AG08395 (cell line): ENCODE measurements around the gene AADAC.
A peak's percentile ranks its signal among the peaks of the same experiment; 100 is the strongest.
"Not testable (repeated sequence)": the region's sequence is repeated elsewhere in the genome, so short reads cannot be mapped to it uniquely, and the experiment has no call there.

Source experiments
- DNase-seq: peaks from one replicate; pipeline ENCODE4 v3.0.0; 2012; ENCODE audit warnings: mixed read lengths, low spot score

AADAC gene

DNA sequence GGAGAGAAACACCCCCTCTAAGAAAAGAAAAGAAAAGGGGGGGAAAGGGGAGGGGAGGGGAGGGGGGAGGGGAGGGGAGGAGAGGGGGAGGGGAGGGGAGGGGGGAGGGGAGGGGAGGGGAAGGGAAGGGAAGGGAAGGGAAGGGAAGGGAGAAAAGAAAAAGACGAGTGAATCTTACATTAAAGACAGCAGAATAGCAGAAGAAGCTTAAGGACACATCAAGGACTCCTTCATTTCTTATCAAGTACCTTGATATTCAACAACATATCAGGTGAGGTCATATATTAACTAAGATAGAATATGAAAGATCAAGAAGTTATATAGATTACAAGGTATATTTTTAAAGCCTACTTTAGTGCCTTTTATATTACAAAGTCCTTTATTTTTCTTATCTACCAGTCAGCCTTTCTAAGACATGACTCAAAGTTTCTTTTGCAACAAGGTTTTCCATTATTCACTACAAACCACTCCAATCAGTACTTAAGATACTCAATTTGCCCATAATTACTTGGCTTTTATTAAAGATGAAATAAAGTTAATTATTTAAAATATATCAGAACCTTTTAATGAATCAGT is 17.7 kb upstream of the AADAC start:
- DNase-seq, result no peak

GRCh38 chr3:151798466-151798865 is 15.4 kb upstream of the AADAC start:
- no peak for DNase-seq

GRCh38 chr3:151800431-151800830 is 13.5 kb upstream of the AADAC start:
- no peak for DNase-seq

DNA sequence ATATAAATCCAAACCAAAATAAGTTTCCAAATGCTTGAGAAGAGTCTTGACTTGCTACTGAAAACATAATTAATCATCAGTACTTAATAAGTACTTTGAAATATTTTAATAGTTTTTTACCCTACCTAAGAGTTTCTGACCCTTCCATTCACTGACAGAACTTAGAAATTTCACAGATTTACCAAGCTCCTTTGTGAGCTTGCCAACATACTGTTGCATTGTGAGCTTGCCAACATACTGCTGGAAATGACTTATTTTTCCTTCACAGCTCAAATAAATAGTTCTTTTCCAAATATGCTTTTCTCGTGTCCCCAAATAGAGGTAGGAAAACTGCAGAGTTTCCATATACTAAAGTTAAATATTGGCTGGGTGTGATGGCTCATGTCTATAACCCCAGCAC is 9.6 kb upstream of the AADAC start:
- DNase-seq, result no peak

GRCh38 chr3:151806838-151807237 is 7.1 kb upstream of the AADAC start:
- DNase-seq, result no peak

DNA sequence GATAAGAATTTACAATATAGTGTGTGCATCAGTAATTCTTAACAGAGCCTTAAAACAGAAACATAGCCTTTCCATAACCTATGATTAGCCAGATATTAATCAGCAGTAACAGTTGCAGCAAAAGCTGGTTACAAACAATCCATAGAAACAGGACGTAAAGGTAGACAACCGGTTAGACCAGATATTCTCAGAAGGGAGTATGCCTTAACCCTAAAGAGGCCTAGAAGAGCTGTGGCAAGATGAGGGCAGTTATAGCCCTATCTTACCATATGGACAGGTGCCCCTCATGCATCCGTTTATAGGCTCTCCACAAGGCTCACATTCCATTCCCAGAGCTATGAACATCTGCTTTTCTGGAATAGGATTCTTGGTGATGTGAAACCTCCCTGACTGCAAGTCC is 5.0 kb upstream of the AADAC start:
- DNase-seq, result not testable (repeated sequence)

- DNase-seq, result no peak
These were observed 2.4 kb upstream of the AADAC start for GRCh38 chr3:151811474-151811873.

DNA sequence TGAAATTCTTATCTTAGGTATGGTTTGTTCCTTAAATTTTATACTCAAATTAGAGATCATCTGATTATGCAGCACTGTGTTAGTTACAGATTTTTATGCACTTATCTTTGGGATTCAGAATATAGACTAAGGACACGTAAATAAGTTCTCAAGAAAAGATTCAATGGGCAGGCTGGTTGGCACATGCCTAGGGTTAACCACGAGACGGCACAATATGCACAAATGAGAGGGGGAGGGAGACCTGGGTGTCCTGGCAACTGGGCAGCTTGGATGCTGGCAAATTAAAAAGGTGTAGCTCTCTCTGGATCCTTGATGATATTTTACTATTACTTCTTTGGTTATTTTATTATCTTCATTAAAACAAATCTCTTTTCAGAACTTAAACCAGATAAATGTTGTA is 672 bp downstream of the AADAC start:
- DNase-seq, result no peak

GRCh38 chr3:151816091-151816604 is 2.2 kb downstream of the AADAC start:
- DNase-seq, result peak; percentile 63

GRCh38 chr3:151817473-151817872 is 3.6 kb downstream of the AADAC start:
- no peak for DNase-seq

DNA sequence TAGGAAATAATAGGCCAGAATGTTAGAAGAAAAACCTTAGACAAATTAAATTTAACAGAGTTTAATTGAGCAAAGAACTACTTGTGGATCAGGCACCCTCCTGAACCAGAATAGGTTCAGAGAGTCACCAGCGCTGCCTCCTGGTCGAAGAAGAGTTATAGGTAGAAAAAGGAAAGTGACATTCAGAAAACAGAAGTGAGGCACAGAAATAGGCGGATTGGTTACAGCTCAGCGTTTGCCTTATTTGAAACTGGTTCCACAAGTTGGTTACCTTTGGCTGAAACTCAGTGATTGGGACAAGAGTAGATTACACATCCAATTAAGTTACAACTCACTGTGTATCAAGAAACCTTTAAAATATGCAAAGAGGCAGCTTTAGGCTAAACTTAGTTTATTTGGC is 4.4 kb downstream of the AADAC start:
- DNase-seq, result no peak

DNA sequence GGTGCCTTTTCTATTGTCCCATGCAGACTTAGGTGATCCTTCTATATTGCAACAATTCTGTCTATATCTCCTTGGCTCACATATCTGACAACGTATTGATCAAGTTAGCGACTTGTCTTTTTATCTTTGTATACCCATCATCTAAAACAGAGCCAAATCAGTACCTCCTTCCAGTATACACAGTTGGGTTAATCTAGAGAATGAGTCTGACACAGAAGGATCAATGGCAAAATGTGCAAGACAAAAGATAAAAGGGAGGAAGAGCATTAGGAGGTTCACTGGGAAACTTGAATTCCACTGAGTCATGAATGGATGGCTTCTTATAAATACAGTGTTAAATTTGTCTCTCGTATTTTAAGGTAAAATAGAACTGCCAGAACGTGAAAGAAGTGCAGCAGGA is 6.0 kb downstream of the AADAC start:
- no peak for DNase-seq

DNA sequence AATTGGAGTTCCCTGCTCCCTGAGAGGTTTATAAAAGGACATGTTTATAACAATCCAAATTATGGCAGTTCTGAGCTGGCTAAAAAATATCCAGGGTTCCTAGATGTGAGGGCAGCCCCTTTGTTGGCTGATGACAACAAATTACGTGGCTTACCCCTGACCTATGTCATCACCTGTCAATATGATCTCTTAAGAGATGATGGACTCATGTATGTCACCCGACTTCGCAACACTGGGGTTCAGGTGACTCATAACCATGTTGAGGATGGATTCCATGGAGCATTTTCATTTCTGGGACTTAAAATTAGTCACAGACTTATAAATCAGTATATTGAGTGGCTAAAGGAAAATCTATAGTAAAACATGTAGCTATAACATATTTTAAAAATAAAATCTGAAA is 13.9 kb downstream of the AADAC start:
- no peak for DNase-seq

DNA sequence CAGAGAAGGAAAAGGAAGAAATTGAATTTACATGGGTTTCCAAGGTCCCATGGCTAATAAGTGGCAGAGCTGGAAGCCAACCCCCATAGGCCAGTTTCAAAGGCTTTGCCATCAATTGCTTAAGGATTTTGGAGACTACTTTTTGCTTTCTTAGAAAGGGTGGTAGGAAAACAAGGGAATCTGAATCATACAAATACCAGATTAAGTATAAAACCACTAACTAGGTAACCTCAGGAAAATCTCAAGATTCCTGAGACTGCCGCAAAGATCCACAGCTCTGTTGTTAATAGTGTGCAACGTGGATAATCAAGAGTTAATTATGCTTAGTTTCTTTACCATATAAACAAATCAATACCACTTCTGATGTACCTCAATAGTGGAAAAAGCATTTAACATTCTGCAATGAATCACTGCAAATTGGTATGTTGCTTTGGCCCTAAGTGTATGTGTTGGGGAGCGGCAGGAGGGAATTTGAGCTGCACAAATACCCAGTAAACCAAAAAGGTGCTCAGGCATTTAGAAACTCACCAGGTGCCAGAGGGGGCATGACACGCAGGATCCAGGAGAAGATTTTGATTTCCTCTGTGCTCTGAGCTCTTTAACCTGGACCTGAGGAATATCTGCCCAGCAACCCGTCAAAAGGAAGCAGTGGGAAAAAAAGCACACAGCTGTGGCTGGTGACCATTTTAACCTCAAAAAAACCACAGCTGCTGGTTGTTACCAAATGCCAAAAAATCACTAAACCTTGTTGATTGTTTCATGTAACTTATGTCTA is 22.0 kb downstream of the AADAC start:
- DNase-seq, result peak; percentile 32

- peak; percentile 55 for DNase-seq
These were observed 23.1 kb downstream of the AADAC start for GRCh38 chr3:151837057-151837456.

- DNase-seq, result peak; percentile 73
These were observed 24.8 kb downstream of the AADAC start for GRCh38 chr3:151838574-151839312.

- no peak for DNase-seq
These were observed 25.4 kb downstream of the AADAC start for GRCh38 chr3:151839313-151839631.

GRCh38 chr3:151841801-151842200 is 27.9 kb downstream of the AADAC start:
- no peak for DNase-seq

DNA sequence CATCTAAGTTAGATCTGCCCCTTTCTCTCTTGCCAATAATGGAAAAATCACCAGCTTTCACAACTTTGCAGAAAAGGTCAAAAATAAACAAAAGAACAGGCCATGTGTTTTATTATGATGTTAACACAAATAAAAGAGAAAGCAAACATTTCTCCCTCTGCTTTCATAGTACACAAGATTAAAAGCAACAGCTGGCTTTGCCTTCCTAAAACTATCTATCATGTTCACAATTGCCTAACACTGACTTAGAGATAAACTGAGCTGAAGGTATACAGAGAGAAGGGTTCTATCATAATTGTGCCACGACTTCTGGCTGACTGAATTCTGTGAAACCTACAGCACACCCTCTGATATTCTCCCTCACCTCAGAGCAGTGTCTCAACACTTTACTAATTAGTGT is 29.4 kb downstream of the AADAC start:
- no peak for DNase-seq

DNA sequence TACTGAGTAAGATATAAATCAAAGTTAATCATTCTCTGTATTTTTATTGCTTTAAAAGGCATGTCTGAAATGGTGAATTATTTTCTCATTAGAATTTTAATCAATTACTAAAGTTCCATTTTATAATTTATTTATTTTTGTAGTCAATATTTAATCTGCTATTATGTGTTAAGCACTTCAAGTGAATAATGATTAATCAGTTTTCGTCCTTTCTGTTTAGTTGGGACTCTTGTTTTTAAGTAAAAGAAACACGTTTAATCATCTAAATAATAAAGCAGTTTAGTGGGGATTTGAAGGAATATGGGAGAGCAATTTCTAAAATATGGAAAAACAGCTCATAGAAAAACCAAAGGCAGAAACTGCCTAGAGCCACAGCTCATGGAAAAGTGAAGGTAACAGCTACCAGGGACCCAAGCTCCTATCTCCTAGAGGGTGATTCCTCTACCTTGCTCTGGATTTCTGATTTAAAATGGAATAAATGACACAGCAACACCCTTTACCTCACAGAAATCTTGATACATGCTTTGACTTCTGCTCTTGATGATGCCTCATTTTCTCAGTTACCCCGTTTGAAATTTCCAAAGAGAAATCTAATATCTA is 31.5 kb downstream of the AADAC start:
- no peak for DNase-seq

- not testable (repeated sequence) for DNase-seq
These were observed 36.1 kb downstream of the AADAC start for GRCh38 chr3:151850065-151850464.

GRCh38 chr3:151852074-151852811 is 38.3 kb downstream of the AADAC start:
- DNase-seq, result no peak
